ENCODE data around the gene BTBD7. TPM values are rescaled to one million over a fixed set of nuclear protein-coding genes. Genes with fewer than 3 reads are reported as not detected.

Gene BTBD7
- polyA plus RNA-seq, 3 donors: 48.5 to 51.5 (median 50.9) TPM

- no peak for DNase-seq (ENCODE audit: low read depth in 3 of 3, low spot score in 2 of 3)
Observed at GRCh38 chr14:93303659-93304058, 29.2 kb downstream of the BTBD7 start.

- DNase-seq (ENCODE audit: low read depth in 3 of 3, low spot score in 2 of 3): no peak
Observed at GRCh38 chr14:93302688-93303581, 29.9 kb downstream of the BTBD7 start.

GRCh38 chr14:93301821-93302447 is 30.9 kb downstream of the BTBD7 start:
- peak in 1 of 3 donors; percentile 23 for DNase-seq (ENCODE audit: low read depth in 3 of 3, low spot score in 2 of 3)

- DNase-seq (ENCODE audit: low read depth in 3 of 3, low spot score in 2 of 3): no peak
Observed at GRCh38 chr14:93299866-93300265, 33.0 kb downstream of the BTBD7 start.

- no peak for DNase-seq (ENCODE audit: low read depth in 3 of 3, low spot score in 2 of 3)
Observed at GRCh38 chr14:93299416-93299815, 33.4 kb downstream of the BTBD7 start.

- no peak for DNase-seq (ENCODE audit: low read depth in 3 of 3, low spot score in 2 of 3)
Observed at GRCh38 chr14:93295541-93296220, 37.2 kb downstream of the BTBD7 start.

GRCh38 chr14:93286212-93286890 is 46.5 kb downstream of the BTBD7 start:
- no peak for DNase-seq (ENCODE audit: low read depth in 3 of 3, low spot score in 2 of 3)

GRCh38 chr14:93285044-93285443 is 47.8 kb downstream of the BTBD7 start:
- no peak for DNase-seq (ENCODE audit: low read depth in 3 of 3, low spot score in 2 of 3)

GRCh38 chr14:93281937-93282336 is 50.9 kb downstream of the BTBD7 start:
- DNase-seq (ENCODE audit: low read depth in 3 of 3, low spot score in 2 of 3): no peak

- DNase-seq (ENCODE audit: low read depth in 3 of 3, low spot score in 2 of 3): no peak
Observed at GRCh38 chr14:93280743-93281142, 52.1 kb downstream of the BTBD7 start.

- DNase-seq (ENCODE audit: low read depth in 3 of 3, low spot score in 2 of 3): no peak
Observed at GRCh38 chr14:93276031-93276716, 56.7 kb downstream of the BTBD7 start.

- DNase-seq (ENCODE audit: low read depth in 3 of 3, low spot score in 2 of 3): no peak
Observed at GRCh38 chr14:93274055-93274806, 58.6 kb downstream of the BTBD7 start.

GRCh38 chr14:93271111-93271510 is 61.7 kb downstream of the BTBD7 start:
- no peak for DNase-seq (ENCODE audit: low read depth in 3 of 3, low spot score in 2 of 3)

- DNase-seq (ENCODE audit: low read depth in 3 of 3, low spot score in 2 of 3): no peak
Observed at GRCh38 chr14:93269341-93270068, 63.3 kb downstream of the BTBD7 start.

- DNase-seq (ENCODE audit: low read depth in 3 of 3, low spot score in 2 of 3): no peak
Observed at GRCh38 chr14:93268406-93268805, 64.4 kb downstream of the BTBD7 start.

- DNase-seq (ENCODE audit: low read depth in 3 of 3, low spot score in 2 of 3): no peak
Observed at GRCh38 chr14:93267149-93267711, 65.6 kb downstream of the BTBD7 start.

- DNase-seq (ENCODE audit: low read depth in 3 of 3, low spot score in 2 of 3): no peak
Observed at GRCh38 chr14:93266127-93266526, 66.7 kb downstream of the BTBD7 start.

- DNase-seq (ENCODE audit: low read depth in 3 of 3, low spot score in 2 of 3): no peak
Observed at GRCh38 chr14:93263416-93263815, 69.4 kb downstream of the BTBD7 start.

- no peak for DNase-seq (ENCODE audit: low read depth in 3 of 3, low spot score in 2 of 3)
Observed at GRCh38 chr14:93262446-93262845, 70.4 kb downstream of the BTBD7 start.

Data from right renal cortex interstitium (tissue), 3 donors.